Thyroid gland (tissue), 4 donors: ENCODE data around the gene LDB3. TPM values are rescaled to one million over a fixed set of nuclear protein-coding genes. Genes with fewer than 3 reads are reported as not detected.
A peak's percentile ranks its signal among the peaks of the same experiment; 100 is the strongest.

Experiments
- DNase-seq, 2 donors: peaks; one replicate each; pipeline ENCODE4 v3.0.0-alpha.2; 2019
- H3K27ac ChIP-seq, 3 donors: fragments of 200-600 bp; sonication (generic); 1 replicate in 2 of 3; 2 replicates in 1 of 3; pipeline ENCODE4 v1.5.1; 2016 to 2019; ENCODE audit warnings: mild to moderate bottlenecking in 1 of 3, moderate library complexity in 1 of 3
- H3K27me3 ChIP-seq: fragments of 200-600 bp; sonication (generic); one replicate; pipeline ENCODE4 v1.5.1; 2019
- H3K36me3 ChIP-seq, 2 donors: fragments of 200-600 bp; sonication (generic); one replicate each; pipeline ENCODE4 v1.5.1; 2016 to 2019
- H3K4me1 ChIP-seq, 2 donors: fragments of 200-600 bp; sonication (generic); one replicate each; pipeline ENCODE4 v1.5.1; 2017 to 2019
- H3K4me3 ChIP-seq, 3 donors: fragments of 200-600 bp; sonication (generic); replicated peaks in 1 of 3; 1 replicate in 2 of 3; 2 replicates in 1 of 3; pipeline ENCODE4 v1.5.1; 2016; ENCODE audit warnings: mild to moderate bottlenecking in 1 of 3
- H3K9me3 ChIP-seq: fragments of 200-600 bp; sonication (generic); one replicate; pipeline ENCODE4 v1.5.1; 2017
- POLR2A ChIP-seq, 2 donors: fragments of 450-650 bp; IDR thresholded peaks; one replicate each; pipeline ENCODE4 v1.6.1; 2017; ENCODE audit warnings: antibody characterized with exemption in 2 of 2, mild to moderate bottlenecking in 2 of 2, moderate library complexity in 1 of 2
- WGBS, 2 donors: methylation state at CpG; one replicate each; pipeline ENCODE4 v1.1.5; 2017; 5-methylcytosine and 5-hydroxymethylcytosine counted together
- intact Hi-C: fragments of 100-400 bp; cut with DNase I; formaldehyde crosslinking; loops from one replicate; pipeline ENCODE4 v1.15.1; 2023
- total RNA-seq, 4 donors: library from RNA; depleted of rRNA; stranded (reverse); fragments of >200 nt; gene quantifications; one replicate each; pipeline ENCODE4 v1.2.3, GENCODE V29; 2016
- TF ChIP-seq, protein P1 (sequence below), 6 experiments: fragments of 200-600 bp in 3 of 6; fragments of 450-650 bp in 3 of 6; sonication (generic) in 3 of 6; IDR thresholded peaks; one replicate each; pipeline ENCODE4 v1.5.1; 2016 to 2019; ENCODE audit warnings: antibody characterized with exemption in 6 of 6, mild to moderate bottlenecking in 2 of 6, inconsistent platforms in 1 of 6, moderate library complexity in 1 of 6

The LDB3 gene
- total RNA-seq, 4 donors from 2014 or later = 1.5 to 5.5 (median 1.9) TPM

GRCh38 chr10:86775056-86775869 is 107.0 kb downstream of the LDB3 start:
- TF ChIP-seq POLR2A (IDR thresholded peaks at IDR 0.05) = no peak
- TF ChIP-seq, protein P1, sequence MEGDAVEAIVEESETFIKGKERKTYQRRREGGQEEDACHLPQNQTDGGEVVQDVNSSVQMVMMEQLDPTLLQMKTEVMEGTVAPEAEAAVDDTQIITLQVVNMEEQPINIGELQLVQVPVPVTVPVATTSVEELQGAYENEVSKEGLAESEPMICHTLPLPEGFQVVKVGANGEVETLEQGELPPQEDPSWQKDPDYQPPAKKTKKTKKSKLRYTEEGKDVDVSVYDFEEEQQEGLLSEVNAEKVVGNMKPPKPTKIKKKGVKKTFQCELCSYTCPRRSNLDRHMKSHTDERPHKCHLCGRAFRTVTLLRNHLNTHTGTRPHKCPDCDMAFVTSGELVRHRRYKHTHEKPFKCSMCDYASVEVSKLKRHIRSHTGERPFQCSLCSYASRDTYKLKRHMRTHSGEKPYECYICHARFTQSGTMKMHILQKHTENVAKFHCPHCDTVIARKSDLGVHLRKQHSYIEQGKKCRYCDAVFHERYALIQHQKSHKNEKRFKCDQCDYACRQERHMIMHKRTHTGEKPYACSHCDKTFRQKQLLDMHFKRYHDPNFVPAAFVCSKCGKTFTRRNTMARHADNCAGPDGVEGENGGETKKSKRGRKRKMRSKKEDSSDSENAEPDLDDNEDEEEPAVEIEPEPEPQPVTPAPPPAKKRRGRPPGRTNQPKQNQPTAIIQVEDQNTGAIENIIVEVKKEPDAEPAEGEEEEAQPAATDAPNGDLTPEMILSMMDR (IDR thresholded peaks at IDR 0.05) = no peak
- peaks cover 32 to 46% of the 10 kb centered on the region in 2 donors for H3K4me1 ChIP-seq
- intact Hi-C loops = no loop called here
- no peak overlapping the region for H3K4me3 ChIP-seq
- H3K27ac ChIP-seq = peak overlapping the region in 1 of 3 donors; percentile 30
- no peaks in the 10 kb centered on the region for H3K36me3 ChIP-seq
- WGBS, 2 donors = 60% methylated on average over 6 of the region's 6 CpGs
- H3K27me3 ChIP-seq = no peaks in the 10 kb centered on the region
- H3K9me3 ChIP-seq = no peaks in the 10 kb centered on the region
- no peak for DNase-seq

- 83 to 86% methylated on average over 3 of the region's 3 CpGs for WGBS, 2 donors
- no peak for TF ChIP-seq POLR2A (IDR thresholded peaks at IDR 0.05)
- TF ChIP-seq, protein P1 (IDR thresholded peaks at IDR 0.05) = no peak
- no peaks in the 10 kb centered on the region for H3K9me3 ChIP-seq
- H3K36me3 ChIP-seq = no peaks in the 10 kb centered on the region
- DNase-seq = no peak
- intact Hi-C loops = no loop called here
- no peaks in the 10 kb centered on the region for H3K27me3 ChIP-seq
- H3K27ac ChIP-seq = peak overlapping the region in 1 of 3 donors; percentile 30
- H3K4me3 ChIP-seq = no peak overlapping the region
- H3K4me1 ChIP-seq = peaks cover 30 to 41% of the 10 kb centered on the region in 2 donors
Measured at GRCh38 chr10:86775870-86776180, 107.5 kb downstream of the LDB3 start.

DNA sequence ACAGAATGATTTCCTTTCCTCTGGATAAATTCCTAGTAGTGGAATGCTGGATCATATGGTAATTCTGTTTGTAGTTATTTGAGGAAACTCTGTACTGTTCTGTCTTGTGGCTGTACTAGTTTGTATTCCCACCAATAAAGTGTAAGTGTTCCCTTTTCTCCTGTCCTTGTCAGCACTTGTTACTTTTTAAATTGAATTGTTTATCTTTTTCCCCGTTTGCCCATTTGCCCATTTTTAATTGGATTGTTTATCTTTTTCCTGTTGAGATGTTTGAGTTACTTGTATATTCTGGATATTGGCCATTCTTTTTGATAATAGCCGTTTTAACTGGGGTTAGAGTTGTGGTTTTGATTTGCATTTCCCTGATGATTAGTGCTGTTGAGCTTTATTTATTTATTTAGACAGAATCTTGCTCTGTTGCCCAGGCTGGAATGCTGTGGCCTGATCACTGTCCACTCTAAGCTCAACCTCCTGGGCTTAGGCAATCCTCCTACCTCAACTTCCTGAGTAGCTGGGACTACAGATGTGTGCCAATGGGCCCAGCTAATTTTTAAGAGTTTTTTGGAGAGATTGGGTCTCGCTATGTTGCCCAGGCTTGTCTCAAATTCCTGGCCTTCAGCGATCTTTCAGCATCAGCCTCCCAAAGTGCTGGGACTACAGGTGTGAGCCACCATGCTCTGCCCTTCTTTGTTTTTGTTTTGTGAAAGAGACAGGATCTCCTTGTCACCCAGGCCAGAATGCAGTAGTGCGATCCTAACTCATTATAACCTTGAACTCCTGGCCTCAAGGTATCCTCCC is 111.1 kb downstream of the LDB3 start:
- no peak for DNase-seq
- Histone ChIP-seq H3K4me3 (no peak overlapping the region), H3K4me1 (peaks cover 35 to 49% of the 10 kb centered on the region in 2 donors), H3K27me3 (no peaks in the 10 kb centered on the region), H3K27ac (peak overlapping the region in 2 of 3 donors; percentile 19 to 35), H3K9me3 (no peaks in the 10 kb centered on the region), H3K36me3 (no peaks in the 10 kb centered on the region)
- intact Hi-C loops = no loop called here
- no peak for TF ChIP-seq POLR2A (IDR thresholded peaks at IDR 0.05)
- TF ChIP-seq, protein P1 (IDR thresholded peaks at IDR 0.05) = no peak
- 76 to 77% methylated on average over 5 of the region's 5 CpGs for WGBS, 2 donors

GRCh38 chr10:86782701-86783418 is 114.5 kb downstream of the LDB3 start:
- Histone ChIP-seq H3K9me3 (no peaks in the 10 kb centered on the region), H3K27me3 (no peaks in the 10 kb centered on the region), H3K27ac (peak overlapping the region; percentile 44 to 85 (median 71)), H3K4me3 (no peak overlapping the region), H3K4me1 (peaks cover 42 to 58% of the 10 kb centered on the region in 2 donors), H3K36me3 (no peaks in the 10 kb centered on the region)
- intact Hi-C loops = no loop called here
- no peak for DNase-seq
- 91% methylated on average over 1 of the region's 1 CpG for WGBS, 2 donors
- TF ChIP-seq POLR2A (IDR thresholded peaks at IDR 0.05) = no peak
- TF ChIP-seq, protein P1 (IDR thresholded peaks at IDR 0.05) = no peak
